ENCODE results near the gene CLCN4. TPM values are rescaled to one million over a fixed set of nuclear protein-coding genes. Genes with fewer than 3 reads are reported as not detected.

CLCN4 gene
- total RNA-seq, 1 experiment from 2014 or later, result 3.1 TPM

DNA sequence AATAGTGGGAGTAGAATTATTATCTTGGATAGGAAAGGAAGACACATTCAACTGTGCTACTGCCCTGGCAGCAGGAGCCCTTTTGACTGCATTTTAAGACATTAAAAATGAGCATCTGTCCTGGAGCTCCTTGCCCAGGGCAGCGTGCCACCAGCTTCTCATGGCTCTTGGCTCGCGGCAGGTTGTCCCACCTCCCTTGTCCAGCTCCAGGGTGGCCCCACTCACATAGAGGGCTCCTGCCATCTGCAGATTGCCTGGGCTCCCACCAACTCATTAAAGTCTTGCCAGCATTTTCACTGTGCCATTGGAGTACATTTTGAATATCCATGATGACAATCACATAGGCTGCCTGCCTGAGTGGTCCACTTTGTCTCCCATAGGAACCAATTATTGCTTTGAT is 27.0 kb downstream of the CLCN4 start:
- Histone ChIP-seq H3F3A (ENCODE audit: insufficient read depth, low read depth) (no peaks in the 10 kb centered on the region), H2AFZ (no peak overlapping the region), H3K27me3 (ENCODE audit: insufficient read depth, low read depth) (no peaks in the 10 kb centered on the region), H3K4me1 (replicated peaks; ENCODE audit: insufficient read depth) (no peaks in the 10 kb centered on the region), H3K79me2 (ENCODE audit: low read depth) (no peaks in the 10 kb centered on the region), H3K27ac (no peak overlapping the region), H3K36me3 (ENCODE audit: low read depth) (no peaks in the 10 kb centered on the region), H3K4me2 (no peak overlapping the region), H3K9me2 (ENCODE audit: insufficient read depth) (no peaks in the 10 kb centered on the region), H4K20me1 (ENCODE audit: insufficient read depth) (no peaks in the 10 kb centered on the region), H3K4me3 (no peak overlapping the region), H3K9me3 (ENCODE audit: insufficient read depth, low read depth) (no peaks in the 10 kb centered on the region)
- ChIA-PET POLR2A (ENCODE audit: unreplicated experiment) (no interaction called here), CTCF (no interaction called here)
- intact Hi-C loops (cut with micrococcal nuclease; ENCODE audit: unreplicated experiment), result no loop called here
- TF ChIP-seq, protein P1, sequence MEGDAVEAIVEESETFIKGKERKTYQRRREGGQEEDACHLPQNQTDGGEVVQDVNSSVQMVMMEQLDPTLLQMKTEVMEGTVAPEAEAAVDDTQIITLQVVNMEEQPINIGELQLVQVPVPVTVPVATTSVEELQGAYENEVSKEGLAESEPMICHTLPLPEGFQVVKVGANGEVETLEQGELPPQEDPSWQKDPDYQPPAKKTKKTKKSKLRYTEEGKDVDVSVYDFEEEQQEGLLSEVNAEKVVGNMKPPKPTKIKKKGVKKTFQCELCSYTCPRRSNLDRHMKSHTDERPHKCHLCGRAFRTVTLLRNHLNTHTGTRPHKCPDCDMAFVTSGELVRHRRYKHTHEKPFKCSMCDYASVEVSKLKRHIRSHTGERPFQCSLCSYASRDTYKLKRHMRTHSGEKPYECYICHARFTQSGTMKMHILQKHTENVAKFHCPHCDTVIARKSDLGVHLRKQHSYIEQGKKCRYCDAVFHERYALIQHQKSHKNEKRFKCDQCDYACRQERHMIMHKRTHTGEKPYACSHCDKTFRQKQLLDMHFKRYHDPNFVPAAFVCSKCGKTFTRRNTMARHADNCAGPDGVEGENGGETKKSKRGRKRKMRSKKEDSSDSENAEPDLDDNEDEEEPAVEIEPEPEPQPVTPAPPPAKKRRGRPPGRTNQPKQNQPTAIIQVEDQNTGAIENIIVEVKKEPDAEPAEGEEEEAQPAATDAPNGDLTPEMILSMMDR (conservative IDR thresholded peaks at IDR 0.05), result no peak
- TF ChIP-seq EZH2 (IDR thresholded peaks at IDR 0.05; ENCODE audit: low read depth), result no peak
- DNase-seq, result no peak
- BruUV-seq (replicated peaks), result no TSS peak

DNA sequence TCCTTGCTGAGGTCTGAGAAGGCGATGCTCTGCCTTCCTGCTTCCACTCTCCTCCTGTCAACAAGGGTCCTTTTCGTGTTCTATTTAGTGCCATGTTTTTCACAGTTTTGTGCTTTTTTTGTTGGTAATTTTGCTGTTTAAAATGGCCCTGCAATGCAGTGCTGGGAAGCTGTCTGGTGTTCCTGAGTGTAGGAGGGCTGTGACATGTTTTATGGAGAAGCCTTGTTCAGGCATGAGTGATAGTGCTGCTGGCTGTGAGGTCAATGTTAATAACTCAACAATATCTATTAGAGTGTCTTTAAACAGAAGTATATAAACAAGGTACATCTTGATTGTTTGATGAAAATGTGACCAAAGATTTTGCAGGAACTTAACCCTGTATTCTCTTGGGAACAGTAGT is 27.6 kb downstream of the CLCN4 start:
- H3K79me2 ChIP-seq (ENCODE audit: low read depth), result no peaks in the 10 kb centered on the region
- intact Hi-C loops (cut with micrococcal nuclease; ENCODE audit: unreplicated experiment), result no loop called here
- H3K36me3 ChIP-seq (ENCODE audit: low read depth), result no peaks in the 10 kb centered on the region
- BruUV-seq (replicated peaks), result no TSS peak
- ChIA-PET CTCF (no interaction called here), POLR2A (ENCODE audit: unreplicated experiment) (no interaction called here)
- no peak overlapping the region for H3K27ac ChIP-seq
- no peaks in the 10 kb centered on the region for H3K9me2 ChIP-seq (ENCODE audit: insufficient read depth)
- no peaks in the 10 kb centered on the region for H3K27me3 ChIP-seq (ENCODE audit: insufficient read depth, low read depth)
- TF ChIP-seq, protein P1 (conservative IDR thresholded peaks at IDR 0.05), result no peak
- TF ChIP-seq EZH2 (IDR thresholded peaks at IDR 0.05; ENCODE audit: low read depth), result no peak
- no peak overlapping the region for H2AFZ ChIP-seq
- H3K4me2 ChIP-seq, result no peak overlapping the region
- H3F3A ChIP-seq (ENCODE audit: insufficient read depth, low read depth), result no peaks in the 10 kb centered on the region
- DNase-seq, result no peak
- no peaks in the 10 kb centered on the region for H3K9me3 ChIP-seq (ENCODE audit: insufficient read depth, low read depth)
- no peak overlapping the region for H3K4me3 ChIP-seq
- H4K20me1 ChIP-seq (ENCODE audit: insufficient read depth), result no peaks in the 10 kb centered on the region
- H3K4me1 ChIP-seq (replicated peaks; ENCODE audit: insufficient read depth), result no peaks in the 10 kb centered on the region

DNA sequence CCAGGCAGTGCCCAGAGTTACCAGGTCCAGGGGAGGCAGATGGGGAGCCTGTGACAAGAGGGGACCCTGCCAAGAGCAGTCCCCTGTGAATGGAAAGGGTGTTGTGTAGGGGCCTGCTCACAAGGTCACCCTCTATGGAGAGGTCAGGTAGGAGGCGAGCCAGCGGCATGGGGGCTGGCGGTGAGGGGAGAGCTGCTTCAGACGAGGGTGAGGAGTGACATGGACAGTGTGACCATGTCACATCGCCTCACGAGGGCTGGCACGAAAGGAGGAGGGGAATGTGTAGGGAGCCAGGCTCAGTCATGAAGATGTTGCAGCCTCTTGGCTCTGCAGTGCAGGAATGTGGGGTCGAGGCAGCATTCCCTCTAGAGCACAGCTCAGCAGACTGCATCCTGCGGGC is 29.6 kb downstream of the CLCN4 start:
- no peak overlapping the region for H3K4me2 ChIP-seq
- no peaks in the 10 kb centered on the region for H3K9me2 ChIP-seq (ENCODE audit: insufficient read depth)
- H3K27ac ChIP-seq, result no peak overlapping the region
- CTCF ChIA-PET, result no interaction called here
- TF ChIP-seq EZH2 (IDR thresholded peaks at IDR 0.05; ENCODE audit: low read depth), result no peak
- TF ChIP-seq, protein P1 (conservative IDR thresholded peaks at IDR 0.05), result no peak
- H3K4me3 ChIP-seq, result no peak overlapping the region
- no peaks in the 10 kb centered on the region for H3K36me3 ChIP-seq (ENCODE audit: low read depth)
- DNase-seq, result no peak
- no peaks in the 10 kb centered on the region for H3K79me2 ChIP-seq (ENCODE audit: low read depth)
- no TSS peak for BruUV-seq (replicated peaks)
- no peaks in the 10 kb centered on the region for H4K20me1 ChIP-seq (ENCODE audit: insufficient read depth)
- intact Hi-C loops (cut with micrococcal nuclease; ENCODE audit: unreplicated experiment), result no loop called here
- POLR2A ChIA-PET (ENCODE audit: unreplicated experiment), result no interaction called here
- no peak overlapping the region for H2AFZ ChIP-seq
- no peaks in the 10 kb centered on the region for H3K9me3 ChIP-seq (ENCODE audit: insufficient read depth, low read depth)
- H3K4me1 ChIP-seq (replicated peaks; ENCODE audit: insufficient read depth), result peaks cover 9% of the 10 kb centered on the region
- H3F3A ChIP-seq (ENCODE audit: insufficient read depth, low read depth), result no peaks in the 10 kb centered on the region
- no peaks in the 10 kb centered on the region for H3K27me3 ChIP-seq (ENCODE audit: insufficient read depth, low read depth)
